ENCODE results near the gene MMP24OS.
"Not testable (repeated sequence)": the region's sequence is repeated elsewhere in the genome, so short reads cannot be mapped to it uniquely, and the experiment has no call there.

The MMP24OS gene

DNA sequence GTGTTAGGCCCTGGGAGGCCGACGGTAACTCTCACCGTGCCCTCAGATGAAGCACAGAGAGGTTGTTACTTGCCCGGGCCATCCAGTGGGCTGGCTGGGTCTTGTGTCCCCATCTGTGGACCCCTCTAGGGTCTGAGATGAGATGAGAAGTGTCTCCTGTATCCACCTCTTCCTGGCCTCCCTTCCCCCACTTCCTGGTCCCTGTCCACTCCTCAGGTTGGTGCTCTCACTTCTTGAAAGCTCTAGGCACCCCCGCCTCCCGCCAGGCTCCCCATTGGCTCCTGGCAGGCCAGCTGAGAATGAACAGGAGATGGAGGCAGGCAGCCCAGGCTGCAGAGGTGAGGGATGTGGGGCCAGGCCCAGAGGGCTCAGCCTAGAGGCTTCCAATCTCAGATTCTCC, 1.5 kb downstream of the MMP24OS start:
- peak in 1 of 58 donors; percentile 10 for DNase-seq

DNA sequence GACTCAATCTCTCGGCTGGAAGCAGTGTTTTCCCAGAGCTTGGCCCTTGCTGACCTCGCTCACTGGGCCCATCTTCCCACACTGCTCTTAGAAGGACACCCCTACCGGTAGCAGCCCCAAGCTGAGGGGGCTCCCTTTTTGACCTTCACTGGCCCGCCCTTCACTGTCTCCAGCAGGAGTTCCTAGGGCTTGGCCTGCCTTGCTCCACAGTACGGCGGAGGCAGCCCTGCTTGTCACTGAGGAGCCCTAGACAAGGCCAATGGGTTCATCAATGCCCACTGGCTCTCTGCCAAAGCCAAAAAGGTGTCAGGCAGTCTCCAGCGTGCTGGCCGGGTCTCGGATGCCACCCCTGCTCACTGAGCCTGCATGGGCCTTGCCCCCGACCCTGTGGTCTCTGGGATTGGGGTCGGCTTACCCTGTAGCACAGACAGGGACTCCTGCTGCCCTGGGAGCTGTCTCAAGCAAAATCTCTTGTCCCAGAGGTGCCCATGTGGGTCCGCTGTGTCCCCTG, 2.1 kb downstream of the MMP24OS start:
- DNase-seq: no peak

DNA sequence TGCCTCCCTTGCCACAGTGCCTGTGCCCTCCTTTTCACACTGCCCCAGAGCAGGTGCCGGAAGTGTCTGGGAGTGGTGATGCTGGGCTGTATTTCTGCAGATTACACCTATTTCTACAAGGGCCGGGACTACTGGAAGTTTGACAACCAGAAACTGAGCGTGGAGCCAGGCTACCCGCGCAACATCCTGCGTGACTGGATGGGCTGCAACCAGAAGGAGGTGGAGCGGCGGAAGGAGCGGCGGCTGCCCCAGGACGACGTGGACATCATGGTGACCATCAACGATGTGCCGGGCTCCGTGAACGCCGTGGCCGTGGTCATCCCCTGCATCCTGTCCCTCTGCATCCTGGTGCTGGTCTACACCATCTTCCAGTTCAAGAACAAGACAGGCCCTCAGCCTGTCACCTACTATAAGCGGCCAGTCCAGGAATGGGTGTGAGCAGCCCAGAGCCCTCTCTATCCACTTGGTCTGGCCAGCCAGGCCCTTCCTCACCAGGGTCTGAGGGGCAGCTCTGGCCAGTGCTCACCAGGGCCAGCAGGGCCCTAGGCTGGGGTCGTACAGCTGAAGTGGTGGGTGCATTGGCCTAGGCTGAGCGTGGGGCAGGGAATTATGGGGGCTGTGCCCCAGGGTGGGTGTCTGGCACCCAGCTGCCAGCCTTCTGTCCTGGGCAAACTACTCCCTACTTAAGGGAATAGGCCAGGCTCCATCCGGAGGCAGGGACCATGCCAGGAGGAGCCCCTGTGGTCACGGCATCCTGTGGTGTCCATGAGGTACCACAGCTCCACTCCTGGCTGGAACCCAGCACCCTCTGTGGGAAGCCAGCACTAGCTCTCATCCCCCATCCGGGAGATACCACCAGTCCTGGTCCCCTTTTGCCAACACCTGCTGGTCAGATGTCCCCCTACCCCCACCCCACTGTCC, 3.5 kb downstream of the MMP24OS start:
- DNase-seq: no peak

DNA sequence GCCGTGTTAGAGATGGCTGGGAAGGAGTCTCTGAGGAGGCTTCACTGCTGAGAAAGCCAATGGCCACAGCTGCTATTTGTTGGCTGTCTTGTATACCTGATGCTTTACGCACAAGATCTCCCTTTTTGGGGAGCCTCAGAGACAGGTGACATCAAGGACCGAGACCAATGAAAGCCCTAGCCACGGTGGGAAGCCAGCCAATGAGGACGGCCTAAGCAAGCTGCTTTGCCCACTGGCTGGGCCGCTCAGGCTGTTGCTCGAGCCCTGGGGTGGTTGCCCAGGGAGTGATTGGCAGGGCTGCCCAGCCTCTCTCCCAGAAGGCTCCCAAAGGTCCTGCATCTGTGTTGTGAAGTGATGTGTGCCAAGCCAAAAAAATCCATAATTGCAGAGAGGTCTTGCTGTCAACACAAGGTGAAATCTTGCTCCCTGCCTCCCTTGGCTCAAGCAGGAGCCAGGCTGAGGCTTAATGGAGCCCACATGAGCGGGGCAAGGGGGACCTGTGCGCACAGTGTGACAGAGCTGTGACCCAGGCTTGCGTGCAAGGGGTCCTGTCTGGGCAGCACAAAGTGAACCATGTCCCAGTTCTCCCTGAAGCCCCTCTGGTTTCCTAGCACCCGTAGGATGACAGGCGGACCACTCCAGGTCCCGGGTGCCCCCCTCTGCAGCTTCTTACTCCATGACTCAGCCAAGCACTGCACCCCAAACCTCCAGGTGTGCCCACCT, 4.3 kb downstream of the MMP24OS start:
- DNase-seq: peak in 52 of 58 donors; percentile 2 to 83 (median 54)

DNA sequence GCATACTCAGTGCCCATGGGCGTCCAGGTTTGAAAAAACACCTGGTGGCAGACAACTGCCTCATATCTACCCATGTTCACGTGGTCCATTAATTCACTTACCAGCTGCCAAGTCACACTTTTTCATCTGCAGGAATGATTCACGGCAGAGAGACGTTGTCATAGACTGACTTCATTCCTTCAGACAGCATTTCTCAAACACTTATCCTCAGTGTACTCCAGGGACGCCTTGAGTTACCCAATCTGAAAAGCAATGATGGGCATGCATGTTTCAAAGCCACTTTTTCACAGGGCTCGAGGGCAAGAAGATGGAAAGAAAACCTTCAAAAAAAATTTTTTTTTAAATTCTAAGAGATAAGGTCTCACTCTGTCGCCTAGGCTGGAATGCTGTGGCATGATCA, 6.0 kb downstream of the MMP24OS start:
- DNase-seq: no peak

DNA sequence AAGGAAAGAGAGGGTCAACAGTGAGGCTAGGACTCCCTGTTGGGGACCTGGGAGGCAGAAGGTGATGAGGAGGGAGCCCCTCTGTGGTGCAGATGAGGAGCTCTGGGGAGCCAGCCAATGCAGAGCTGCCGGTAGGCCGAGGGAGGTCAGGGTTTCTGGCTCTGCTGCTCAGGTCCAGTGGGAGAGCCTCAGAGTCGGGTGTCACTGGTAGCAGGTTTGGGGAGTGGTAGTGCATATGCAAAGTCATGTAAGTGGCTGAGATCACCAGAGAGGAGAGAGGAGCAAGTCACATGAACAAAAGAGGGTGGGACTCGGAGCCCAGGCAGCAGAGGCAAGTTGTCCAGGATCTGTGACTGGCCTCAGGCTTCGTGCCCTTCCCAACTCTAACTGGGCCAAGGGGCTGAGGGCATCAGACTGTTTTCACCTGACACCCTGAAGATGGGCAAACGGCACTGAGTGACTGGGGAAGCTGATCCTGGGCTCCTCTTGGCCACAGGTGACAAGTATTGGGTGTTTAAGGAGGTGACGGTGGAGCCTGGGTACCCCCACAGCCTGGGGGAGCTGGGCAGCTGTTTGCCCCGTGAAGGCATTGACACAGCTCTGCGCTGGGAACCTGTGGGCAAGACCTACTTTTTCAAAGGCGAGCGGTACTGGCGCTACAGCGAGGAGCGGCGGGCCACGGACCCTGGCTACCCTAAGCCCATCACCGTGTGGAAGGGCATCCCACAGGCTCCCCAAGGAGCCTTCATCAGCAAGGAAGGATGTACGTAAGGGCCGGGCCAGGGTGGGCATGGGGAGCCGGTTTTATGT, 6.6 kb downstream of the MMP24OS start:
- DNase-seq: no peak

DNA sequence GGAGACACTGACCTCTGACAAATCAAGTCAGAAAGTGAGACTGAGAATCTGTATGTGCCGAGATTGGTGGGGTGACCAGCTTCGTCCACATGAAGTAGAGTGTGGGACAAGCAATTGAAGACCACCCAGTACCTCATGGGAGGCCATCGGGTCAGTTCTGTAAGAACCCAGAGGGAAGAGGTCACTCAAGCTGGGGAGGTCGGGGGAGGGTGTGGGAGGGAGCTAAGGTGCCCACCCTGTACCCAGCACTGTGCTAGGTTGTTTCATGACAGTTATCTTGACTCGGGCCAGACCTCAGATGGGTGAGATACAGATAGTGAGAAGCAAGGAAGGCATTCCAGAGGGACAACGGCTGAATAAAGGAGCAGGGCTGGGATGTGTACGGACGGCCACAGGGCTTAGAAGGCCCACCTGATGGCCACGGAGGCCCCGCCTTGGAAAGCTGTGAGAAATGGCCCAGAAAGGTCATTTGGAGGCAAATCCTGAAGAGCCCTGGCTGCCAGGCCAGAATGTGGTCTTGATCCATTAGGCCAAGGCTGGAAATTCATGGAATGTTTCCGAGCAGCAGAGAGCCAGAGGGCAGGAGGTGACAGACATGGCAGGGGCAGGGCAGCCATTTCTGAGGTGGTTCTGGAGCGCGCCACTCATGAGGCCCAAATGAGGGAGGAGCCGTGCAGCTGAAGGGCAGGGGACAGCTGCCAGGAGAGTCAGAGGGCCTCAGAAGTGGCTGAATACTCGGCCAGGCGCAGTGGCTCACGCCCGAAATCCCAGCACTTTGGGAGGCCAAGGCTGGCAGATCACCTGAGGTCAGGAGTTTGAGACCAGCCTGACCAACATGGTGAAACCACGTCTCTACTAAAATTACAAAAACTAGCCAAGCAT, 7.7 kb downstream of the MMP24OS start:
- DNase-seq: no peak

DNA sequence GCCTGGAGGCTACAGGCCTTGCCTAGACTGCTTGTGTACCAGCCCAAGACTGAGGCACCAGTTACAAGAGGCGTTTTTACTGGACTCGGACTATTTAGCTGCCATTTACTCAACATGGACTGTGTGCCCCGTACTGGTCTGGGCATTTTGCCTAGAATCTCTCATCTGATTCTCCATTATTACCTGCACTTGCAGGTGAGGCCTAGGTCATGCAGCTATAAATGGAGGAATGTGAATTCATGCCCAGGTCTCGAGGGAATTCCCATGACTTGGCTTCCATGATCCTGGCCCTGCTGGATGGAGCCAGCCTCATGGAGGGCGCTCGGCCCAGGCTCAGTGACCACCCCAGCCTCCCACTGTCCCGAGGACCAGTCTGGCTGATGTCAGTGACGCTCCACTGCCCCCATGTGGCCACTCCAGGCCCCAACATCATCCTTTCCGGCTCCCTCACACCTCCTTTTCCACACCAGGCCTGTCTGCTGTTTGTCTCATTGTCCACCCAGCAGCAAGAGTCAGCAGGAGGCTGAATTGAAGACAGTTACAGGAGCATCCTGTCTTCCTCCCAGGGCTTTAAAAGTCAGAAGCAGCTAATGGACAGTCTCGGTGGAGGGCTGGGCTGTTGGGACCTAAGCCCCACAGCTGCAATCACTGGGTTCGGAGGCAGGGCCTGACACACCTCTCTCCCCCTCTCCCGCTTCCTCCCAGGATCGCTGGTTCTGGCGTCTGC, 8.7 kb downstream of the MMP24OS start:
- DNase-seq: peak in 40 of 58 donors; percentile 7 to 68 (median 26)

DNA sequence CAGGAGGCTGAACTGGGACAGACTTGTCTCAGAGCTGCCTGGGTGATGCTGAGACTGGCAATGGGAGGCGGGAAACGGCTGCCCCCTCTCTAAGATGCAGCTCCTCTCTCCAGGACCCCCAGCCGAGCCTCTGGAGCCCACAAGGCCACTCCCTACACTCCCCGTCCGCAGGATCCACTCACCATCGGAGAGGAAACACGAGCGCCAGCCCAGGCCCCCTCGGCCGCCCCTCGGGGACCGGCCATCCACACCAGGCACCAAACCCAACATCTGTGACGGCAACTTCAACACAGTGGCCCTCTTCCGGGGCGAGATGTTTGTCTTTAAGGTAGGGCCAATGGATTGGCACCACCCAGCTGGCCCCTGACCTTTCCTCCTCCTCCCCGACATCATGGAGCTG, 10.8 kb downstream of the MMP24OS start:
- DNase-seq: no peak

DNA sequence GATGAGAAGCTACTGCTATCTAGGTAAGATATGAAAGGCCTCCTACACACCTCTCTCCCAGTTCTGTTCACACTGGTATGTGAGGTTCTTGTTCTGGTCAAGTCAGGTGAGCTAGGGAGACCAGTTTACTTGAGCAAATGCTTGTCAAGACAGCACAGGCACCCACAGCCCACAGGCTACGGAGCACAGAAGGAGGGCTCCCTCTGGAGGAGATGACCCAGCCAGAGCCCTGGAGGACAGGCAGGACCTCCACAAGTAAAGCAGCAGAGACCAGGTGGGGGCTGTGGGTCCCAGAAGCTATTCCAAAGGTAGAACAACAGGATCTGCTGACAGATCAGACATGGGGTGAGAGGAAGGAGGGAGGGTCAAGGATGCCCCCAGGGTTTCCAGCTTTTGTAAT, 13.2 kb downstream of the MMP24OS start:
- no peak for DNase-seq

DNA sequence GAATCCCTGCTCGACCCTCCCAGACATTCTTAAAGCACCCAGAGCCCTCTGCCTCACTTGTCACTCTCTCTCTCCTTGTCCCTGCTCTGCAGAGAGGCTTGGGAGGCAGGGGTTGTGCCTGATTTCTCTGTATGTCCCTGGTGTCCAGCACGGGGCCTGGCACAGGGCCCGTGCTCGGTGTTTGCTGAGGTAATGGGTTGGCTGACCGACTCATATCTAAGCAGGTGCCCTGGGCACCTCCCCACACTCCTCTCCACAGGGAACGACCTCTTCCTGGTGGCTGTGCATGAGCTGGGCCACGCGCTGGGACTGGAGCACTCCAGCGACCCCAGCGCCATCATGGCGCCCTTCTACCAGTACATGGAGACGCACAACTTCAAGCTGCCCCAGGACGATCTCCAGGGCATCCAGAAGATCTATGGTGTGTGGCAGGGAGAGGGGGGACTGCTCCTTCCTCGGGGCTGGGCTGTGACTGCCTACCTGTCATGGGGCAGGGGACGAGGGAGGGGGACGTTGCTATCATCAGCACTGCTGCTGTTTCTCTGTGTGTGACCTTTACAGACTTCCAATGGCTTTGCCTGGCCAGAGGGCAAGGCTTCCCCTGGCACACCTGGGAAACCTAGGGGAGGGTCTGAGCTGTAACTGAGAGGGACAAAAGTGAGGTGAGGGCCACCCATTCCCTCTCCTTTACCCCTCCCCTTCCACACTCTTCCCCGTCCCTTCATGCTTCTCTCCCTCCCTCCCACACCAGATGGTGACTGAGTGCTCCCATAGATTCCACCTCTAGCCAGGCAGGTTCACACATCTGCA, 14.2 kb downstream of the MMP24OS start:
- no peak for DNase-seq

DNA sequence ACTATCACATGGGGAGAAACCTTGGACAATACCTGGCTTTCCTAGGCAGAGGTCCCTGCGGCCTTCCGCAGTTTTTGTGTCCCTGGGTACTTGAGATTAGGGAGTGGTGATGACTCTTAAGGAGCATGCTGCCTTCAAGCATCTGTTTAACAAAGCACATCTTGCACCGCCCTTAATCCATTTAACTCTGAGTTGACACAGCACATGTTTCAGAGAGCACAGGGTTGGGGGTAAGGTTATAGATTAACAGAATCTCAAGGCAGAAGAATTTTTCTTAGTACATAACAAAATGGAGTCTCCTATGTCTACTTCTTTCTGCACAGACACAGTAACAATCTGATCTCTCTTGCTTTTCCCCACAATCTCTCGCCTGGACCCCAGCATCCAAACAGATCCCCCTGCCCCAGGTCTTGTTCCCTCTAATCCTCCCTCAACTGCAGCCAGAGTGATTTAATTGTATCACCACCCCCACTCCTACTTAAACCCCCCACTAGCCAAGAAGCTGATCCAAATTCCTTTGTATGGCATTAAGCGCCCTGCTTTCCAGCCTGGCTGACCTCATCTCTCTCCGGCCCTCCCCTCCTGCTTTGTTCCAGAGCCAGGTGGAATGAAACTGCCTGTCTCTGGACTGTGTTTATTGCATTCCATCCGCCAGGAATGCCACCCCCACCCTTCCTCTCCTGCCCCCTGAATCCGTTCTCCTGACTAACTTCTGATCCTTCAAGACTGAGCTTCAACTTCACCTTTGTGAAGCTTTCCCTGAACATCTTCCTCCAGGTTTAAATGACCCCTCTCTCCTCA, 15.0 kb downstream of the MMP24OS start:
- peak in 1 of 58 donors; percentile 8 for DNase-seq

DNA sequence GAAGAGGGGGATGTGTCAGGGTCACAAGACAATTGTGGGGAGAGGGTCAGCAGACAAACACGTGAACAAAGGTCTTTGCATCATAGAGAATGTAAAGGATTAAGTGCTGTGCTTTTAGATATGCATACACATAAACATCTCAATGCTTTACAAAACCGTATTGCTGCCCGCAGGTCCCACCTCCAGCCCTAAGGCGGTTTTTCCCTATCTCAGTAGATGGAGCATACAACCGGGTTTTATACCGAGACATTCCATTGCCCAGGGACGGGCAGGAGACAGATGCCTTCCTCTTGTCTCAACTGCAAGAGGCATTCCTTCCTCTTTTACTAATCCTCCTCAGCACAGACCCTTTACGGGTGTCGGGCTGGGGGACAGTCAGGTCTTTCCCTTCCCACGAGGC, 15.6 kb downstream of the MMP24OS start:
- DNase-seq: not testable (repeated sequence)

DNA sequence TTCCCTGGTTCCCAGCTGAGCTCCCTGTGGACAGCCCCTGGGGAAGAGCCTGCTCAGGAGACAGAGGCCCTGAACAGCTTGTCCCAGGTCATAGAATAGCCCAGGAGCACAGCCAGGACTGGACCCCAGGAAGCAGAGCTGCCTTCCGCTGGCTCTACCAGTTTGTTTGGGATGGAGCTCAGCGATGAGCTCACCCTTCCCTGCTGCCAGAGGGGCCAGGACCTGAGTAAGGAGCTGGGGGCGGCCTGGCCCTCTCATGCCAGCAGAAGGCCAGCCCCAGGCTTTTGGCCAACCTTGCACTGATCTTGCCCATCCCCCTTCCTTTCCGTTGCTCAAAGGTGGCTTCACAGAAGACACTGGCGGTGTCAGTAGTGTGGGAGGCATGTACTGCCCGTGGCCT, 17.5 kb downstream of the MMP24OS start:
- peak in 1 of 58 donors; percentile 33 for DNase-seq

DNA sequence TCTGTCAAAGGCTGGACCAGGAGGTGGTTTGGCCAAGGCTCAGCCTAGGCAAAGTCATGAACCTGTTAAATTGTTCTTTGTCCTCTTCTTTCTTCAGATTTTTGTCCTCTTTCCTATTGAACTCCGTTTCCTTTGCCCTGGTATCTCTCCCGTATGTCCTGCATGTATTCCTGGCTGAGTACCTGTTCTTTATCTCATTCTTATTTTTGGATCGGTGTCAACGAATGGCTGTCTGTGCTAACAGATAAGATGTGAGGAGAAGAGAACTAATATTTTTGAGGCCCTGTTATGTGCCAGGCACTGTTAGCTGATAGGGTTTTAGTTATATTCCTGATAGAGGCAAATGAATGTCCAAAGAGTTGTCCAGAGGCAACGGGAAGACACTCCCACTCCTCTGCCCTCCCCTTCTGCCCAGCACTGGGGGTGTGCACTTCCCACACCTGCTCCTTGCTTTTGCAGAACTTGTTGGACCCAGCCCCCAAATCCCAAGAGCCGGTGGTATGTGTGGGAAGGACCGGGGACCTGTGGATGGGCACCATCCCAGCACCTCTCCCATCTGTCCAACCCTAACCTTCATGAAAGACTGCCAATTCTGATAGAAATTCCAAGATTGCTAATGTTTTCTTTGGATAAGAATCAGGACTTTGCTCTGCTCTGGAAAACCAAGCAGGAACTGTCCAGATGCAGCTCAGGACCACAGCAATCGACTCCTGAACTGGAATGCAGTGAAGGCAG, 20.6 kb downstream of the MMP24OS start:
- no peak for DNase-seq

DNA sequence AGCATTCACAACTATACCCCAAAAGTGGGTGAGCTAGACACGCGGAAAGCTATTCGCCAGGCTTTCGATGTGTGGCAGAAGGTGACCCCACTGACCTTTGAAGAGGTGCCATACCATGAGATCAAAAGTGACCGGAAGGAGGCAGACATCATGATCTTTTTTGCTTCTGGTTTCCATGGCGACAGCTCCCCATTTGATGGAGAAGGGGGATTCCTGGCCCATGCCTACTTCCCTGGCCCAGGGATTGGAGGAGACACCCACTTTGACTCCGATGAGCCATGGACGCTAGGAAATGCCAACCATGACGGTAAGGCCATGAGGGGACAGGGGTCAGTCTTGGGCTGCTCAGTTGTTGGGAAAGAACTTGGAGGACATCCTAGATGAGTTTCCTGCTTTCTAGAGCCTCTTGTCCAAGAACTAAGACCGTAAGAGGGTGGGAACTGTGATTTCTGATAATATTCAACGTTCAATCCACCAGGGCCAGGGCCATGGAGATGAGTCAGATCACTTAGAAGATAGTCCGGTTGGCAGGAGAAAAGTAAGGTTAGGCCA, 23.4 kb downstream of the MMP24OS start:
- DNase-seq: no peak

DNA sequence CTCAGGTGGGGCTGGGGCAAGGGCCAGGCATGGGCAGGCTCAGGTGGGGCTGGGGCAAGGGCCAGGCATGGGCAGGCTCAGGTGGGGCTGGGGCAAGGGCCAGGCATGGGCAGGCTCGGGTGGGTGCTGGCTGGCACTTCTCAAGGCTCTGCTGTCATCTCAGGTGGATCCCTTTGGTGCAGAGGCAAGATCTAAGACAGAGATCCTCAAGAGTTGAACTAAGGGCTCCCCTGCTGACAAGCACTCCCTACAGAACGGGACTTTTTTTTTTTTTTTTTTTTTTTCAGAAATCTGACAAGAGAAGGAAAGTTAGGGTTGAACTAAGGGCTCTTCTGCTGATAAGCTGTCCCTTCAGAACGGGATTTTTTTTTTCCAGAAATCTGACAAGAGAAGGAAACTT, 24.9 kb downstream of the MMP24OS start:
- no peak for DNase-seq
